GM12801 (cell line): ENCODE measurements around the gene NEGR1.

ENCODE experiments used
- TF ChIP-seq, protein P1 (sequence below): IDR thresholded peaks from one replicate; pipeline ENCODE4 v1.5.1; 2011; ENCODE audit warnings: control low read depth; ENCODE audit not compliant: insufficient read length; ENCODE audit errors: extremely low read depth

Gene NEGR1

DNA sequence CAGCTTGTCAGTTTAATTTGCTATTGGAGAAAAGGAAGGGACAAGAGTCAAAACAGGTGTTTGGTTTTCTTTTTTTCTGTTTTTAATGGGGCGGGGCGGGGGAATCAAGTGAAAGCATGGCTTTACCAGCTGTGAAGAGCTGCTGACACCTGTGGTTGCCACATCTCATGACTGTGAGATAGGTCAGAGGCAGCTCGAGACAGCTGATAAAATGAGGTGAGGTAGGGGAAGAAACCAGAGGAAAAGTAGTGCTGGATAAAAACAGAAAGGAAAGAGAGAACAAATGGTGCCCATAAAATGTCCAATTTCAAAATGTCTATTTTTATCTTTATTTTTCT is 272.3 kb downstream of the NEGR1 start:
- TF ChIP-seq, protein P1, sequence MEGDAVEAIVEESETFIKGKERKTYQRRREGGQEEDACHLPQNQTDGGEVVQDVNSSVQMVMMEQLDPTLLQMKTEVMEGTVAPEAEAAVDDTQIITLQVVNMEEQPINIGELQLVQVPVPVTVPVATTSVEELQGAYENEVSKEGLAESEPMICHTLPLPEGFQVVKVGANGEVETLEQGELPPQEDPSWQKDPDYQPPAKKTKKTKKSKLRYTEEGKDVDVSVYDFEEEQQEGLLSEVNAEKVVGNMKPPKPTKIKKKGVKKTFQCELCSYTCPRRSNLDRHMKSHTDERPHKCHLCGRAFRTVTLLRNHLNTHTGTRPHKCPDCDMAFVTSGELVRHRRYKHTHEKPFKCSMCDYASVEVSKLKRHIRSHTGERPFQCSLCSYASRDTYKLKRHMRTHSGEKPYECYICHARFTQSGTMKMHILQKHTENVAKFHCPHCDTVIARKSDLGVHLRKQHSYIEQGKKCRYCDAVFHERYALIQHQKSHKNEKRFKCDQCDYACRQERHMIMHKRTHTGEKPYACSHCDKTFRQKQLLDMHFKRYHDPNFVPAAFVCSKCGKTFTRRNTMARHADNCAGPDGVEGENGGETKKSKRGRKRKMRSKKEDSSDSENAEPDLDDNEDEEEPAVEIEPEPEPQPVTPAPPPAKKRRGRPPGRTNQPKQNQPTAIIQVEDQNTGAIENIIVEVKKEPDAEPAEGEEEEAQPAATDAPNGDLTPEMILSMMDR: no peak

DNA sequence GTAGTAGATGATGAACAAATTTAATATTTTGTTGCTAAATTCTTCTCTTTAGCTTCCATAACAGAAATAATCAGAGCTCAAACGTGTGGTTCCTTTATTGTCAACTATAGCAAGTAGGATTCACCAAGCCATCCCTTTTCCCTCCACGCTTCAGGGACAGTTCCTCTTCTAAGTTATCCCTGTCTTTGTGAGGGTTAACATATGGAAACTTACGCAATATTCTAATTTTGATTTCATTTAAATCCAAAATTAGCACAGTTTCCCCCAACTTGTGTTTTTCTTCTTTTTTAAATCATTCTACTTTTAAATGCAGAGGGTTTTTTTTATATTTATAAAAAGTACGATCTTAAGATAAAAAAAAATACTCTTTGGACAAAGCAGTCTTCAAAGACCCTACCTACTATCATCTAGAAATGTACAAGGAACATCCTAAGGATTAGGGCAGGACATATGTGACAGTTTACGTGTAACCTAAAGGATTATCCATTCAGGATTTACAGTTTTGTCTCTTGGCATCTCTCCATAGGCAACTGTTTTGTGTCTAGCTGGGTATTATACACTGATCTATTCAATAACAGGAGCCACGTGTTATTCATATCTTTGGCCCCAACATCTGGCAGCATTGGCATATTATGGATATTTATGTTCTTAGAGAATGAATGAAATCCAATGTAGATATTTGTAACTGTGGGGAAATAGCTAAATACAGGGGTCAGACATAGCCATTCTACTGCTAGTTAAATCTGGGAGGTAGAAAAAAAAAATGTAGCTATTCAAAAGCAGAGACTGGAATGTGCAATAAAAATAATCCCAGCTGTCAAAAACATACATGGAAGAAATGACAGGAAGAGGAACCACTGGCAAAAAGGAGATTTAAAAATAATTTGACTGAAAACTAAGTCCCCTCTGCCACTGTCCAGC is 272.9 kb downstream of the NEGR1 start:
- TF ChIP-seq, protein P1: no peak

DNA sequence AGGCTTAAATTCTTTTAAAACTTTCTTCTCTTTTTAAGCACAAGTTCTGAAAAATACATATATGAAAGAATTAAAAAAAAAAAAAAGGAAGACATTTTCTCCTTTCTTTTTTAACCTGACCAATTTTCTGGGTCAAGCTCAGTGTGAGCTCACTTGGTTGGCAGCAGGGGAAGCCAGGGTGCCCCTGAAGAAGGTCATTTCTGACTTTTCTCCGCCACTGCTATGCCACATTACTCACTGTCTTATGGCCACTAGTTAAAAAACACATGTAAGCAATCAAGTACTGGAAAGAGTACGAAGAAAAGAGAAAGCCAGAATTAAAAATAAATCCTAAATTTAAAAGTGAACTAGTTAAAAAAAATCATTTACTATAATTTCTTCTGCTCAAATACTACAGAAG is 275.0 kb downstream of the NEGR1 start:
- TF ChIP-seq, protein P1: no peak

GRCh38 chr1:72006092-72006491 is 276.2 kb downstream of the NEGR1 start:
- TF ChIP-seq, protein P1: no peak

DNA sequence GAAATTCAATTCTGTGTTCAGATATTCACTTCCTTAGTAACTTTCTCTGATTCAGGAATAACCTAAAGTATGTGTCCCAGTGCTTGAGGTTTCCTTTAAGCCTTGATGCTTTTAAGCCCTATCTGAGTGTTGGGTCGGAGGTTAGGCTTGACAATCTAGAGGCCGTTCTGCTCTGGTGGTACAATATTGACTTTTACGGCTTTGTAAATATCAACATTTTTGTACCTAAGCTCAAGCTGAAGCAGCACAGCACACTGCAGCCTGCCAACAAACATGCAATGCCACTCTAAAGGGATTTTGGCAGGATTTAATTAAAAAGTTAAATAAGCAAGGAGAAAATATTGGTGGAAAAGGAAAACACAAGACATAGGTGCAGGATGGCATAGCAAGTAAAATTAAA is 279.2 kb downstream of the NEGR1 start:
- TF ChIP-seq, protein P1: no peak

- TF ChIP-seq, protein P1: no peak
These were observed 281.5 kb downstream of the NEGR1 start for GRCh38 chr1:72000809-72001208.

DNA sequence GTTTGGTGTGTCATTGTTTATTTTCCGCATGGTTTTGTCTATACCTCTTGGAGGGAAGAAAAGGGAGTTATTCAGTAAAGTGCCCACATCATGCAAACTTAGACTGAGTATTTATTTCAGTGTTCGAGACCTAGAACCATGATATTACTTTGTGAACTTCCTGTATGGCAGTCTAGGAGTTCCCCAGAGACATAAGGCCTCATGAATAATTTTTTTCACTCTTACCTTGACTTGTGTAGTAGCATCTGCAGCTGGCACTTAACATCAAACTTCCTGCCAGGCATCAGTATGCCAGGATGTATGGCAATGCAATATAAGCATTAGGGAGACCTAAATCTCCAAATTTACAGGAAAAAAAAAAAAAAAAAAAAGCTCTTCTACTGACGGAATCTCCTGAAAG is 287.7 kb downstream of the NEGR1 start:
- TF ChIP-seq, protein P1: no peak
